Left ventricle myocardium inferior (tissue), 1 donor: ENCODE data around the gene FNDC3B. TPM values are rescaled to one million over a fixed set of nuclear protein-coding genes. Genes with fewer than 3 reads are reported as not detected.

Experiments used
- DNase-seq: peaks from one replicate; pipeline ENCODE4 v3.0.0-alpha.2; 2020
- H3K27ac ChIP-seq: fragments of 200-600 bp; replicated peaks from 2 replicates; pipeline ENCODE4 v1.8.0; 2021
- H3K27me3 ChIP-seq: fragments of 200-600 bp; 2 replicates; pipeline ENCODE4 v1.8.0; 2021; ENCODE audit warnings: low read depth
- H3K36me3 ChIP-seq: fragments of 200-600 bp; 2 replicates; pipeline ENCODE4 v1.8.0; 2021
- H3K4me1 ChIP-seq: fragments of 200-600 bp; 2 replicates; pipeline ENCODE4 v1.8.0; 2021
- H3K4me3 ChIP-seq: fragments of 200-600 bp; 2 replicates; pipeline ENCODE4 v1.8.0; 2021; ENCODE audit warnings: mild to moderate bottlenecking, moderate library complexity
- H3K9me3 ChIP-seq: fragments of 200-600 bp; replicated peaks from 2 replicates; pipeline ENCODE4 v1.8.0; 2021
- CTCF ChIP-seq: fragments of 200-600 bp; IDR thresholded peaks from 2 replicates; pipeline ENCODE4 v1.8.0; 2021; ENCODE audit warnings: antibody characterized with exemption, mild to moderate bottlenecking, borderline replicate concordance
- intact Hi-C: fragments of 100-400 bp; cut with micrococcal nuclease; formaldehyde crosslinking; loops from one replicate; pipeline ENCODE4 v1.11.0; 2022
- total RNA-seq: library from RNA; stranded (reverse); fragmentation: NEBNext Ultra II Directional; extraction: Animal tissue kit (Norgen Biotek cat#: 25700); gene quantifications from one replicate; pipeline ENCODE4 v1.2.1, GENCODE V29; 2021
- donor health status: DM: no; HTN: yes; CAD: no; lungs with severe emphysema.

The FNDC3B gene
- total RNA-seq, 1 donor from 2014 or later = 75.7 TPM

- no peak for DNase-seq
- Histone ChIP-seq H3K4me3 (no peak overlapping the region), H3K9me3 (no peaks in the 10 kb centered on the region), H3K4me1 (peaks cover 59% of the 10 kb centered on the region), H3K27ac (no peak overlapping the region), H3K27me3 (no peaks in the 10 kb centered on the region), H3K36me3 (no peaks in the 10 kb centered on the region)
- no peak for TF ChIP-seq CTCF
- intact Hi-C loops = no loop called here
Observed at GRCh38 chr3:172164620-172165362, 125.4 kb downstream of the FNDC3B start.

GRCh38 chr3:172166261-172166660 is 126.9 kb downstream of the FNDC3B start:
- Histone ChIP-seq H3K36me3 (no peaks in the 10 kb centered on the region), H3K27me3 (no peaks in the 10 kb centered on the region), H3K4me3 (no peak overlapping the region), H3K27ac (no peak overlapping the region), H3K4me1 (peaks cover 59% of the 10 kb centered on the region), H3K9me3 (no peaks in the 10 kb centered on the region)
- intact Hi-C loops = no loop called here
- no peak for TF ChIP-seq CTCF
- DNase-seq = no peak

- Histone ChIP-seq H3K27me3 (no peaks in the 10 kb centered on the region), H3K36me3 (no peaks in the 10 kb centered on the region), H3K27ac (no peak overlapping the region), H3K4me1 (peaks cover 59% of the 10 kb centered on the region), H3K9me3 (no peaks in the 10 kb centered on the region), H3K4me3 (no peak overlapping the region)
- intact Hi-C loops = no loop called here
- DNase-seq = no peak
- TF ChIP-seq CTCF = no peak
Observed at GRCh38 chr3:172166890-172167289, 127.5 kb downstream of the FNDC3B start.

DNA sequence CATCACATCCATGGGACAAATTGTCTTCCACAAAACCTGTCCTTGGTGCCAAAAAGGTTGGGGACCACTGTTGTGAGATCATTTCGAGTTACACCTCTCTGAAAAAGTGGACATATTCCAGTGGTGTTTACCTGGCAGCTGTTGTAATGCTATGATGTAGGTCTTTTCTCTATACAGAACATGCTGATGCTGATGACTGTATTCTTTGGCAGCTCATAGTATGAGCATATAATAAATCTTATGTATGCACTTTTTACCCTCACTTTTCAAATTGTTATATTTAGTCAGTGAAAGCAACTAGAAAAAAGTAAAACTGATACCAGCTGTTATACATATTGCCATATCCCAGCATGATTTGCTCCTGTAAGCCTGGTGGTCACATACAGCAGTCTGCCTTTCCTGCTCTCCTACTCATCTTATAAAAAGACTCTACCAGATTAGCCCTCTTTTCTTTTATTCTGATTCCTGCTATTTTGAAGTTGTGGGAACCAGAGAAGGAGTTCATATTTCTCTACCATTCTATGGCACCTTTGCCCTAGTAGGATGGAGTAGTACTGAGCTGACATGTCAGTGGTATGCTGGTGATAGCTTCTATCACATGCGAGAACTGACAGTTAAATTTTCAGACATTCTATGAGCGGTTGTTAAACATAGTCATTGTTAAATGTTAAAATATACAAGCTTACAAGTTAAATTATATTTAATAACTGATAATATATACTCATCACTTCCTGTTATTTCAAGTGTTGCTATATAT is 128.7 kb downstream of the FNDC3B start:
- no peak overlapping the region for H3K4me3 ChIP-seq
- no peak overlapping the region for H3K27ac ChIP-seq
- H3K9me3 ChIP-seq = no peaks in the 10 kb centered on the region
- no peaks in the 10 kb centered on the region for H3K27me3 ChIP-seq
- peaks cover 65% of the 10 kb centered on the region for H3K4me1 ChIP-seq
- no peaks in the 10 kb centered on the region for H3K36me3 ChIP-seq
- intact Hi-C loops = no loop called here
- DNase-seq = no peak
- no peak for TF ChIP-seq CTCF

GRCh38 chr3:172170073-172170709 is 130.8 kb downstream of the FNDC3B start:
- TF ChIP-seq CTCF = no peak
- H3K9me3 ChIP-seq = no peaks in the 10 kb centered on the region
- H3K27me3 ChIP-seq = no peaks in the 10 kb centered on the region
- intact Hi-C loops = no loop called here
- no peak overlapping the region for H3K4me3 ChIP-seq
- peak overlapping the region; percentile 20 for H3K27ac ChIP-seq
- H3K36me3 ChIP-seq = no peaks in the 10 kb centered on the region
- DNase-seq = no peak
- H3K4me1 ChIP-seq = peaks cover 84% of the 10 kb centered on the region
